GM12878 (cell line): ENCODE results near the gene FAM120B. TPM values are rescaled to one million over a fixed set of nuclear protein-coding genes. Genes with fewer than 3 reads are reported as not detected.

Source experiments
- ATAC-seq: fragments of 200-7000 bp; cut with Tn5 transposase; 3 replicates; pipeline ENCODE4 v1.9.1; 2020; ENCODE audit warnings: mild to moderate bottlenecking, moderate library complexity
- BruUV-seq: library from RNA; stranded (reverse); fragments of 400-500 nt; replicated peaks from 2 replicates; lab custom pipeline; 2021; lab: Mats Ljungman, UMichigan
- CTCF ChIA-PET: fragments of 300-600 bp; sonication (Branson Sonifier 250); formaldehyde crosslinking; extraction: SDS; loops from one replicate; lab custom pipeline; 2021; ENCODE audit warnings: inconsistent platforms; lab: Yijun Ruan, JAX
- POLR2A ChIA-PET: fragments of 350-600 bp; formaldehyde crosslinking; extraction: SDS; loops from one replicate; lab custom pipeline; 2021; ENCODE audit warnings: inconsistent platforms; lab: Charles Lee
- RAD21 ChIA-PET: fragments of 300-600 bp; sonication (Branson Sonifier 250); formaldehyde crosslinking; loops from one replicate; lab custom pipeline; 2023; ENCODE audit warnings: antibody characterized with exemption; ENCODE audit not compliant: unreplicated experiment; lab: Charles Lee
- SMC1A ChIA-PET: fragments of 300-600 bp; sonication (Branson Sonifier 250); formaldehyde crosslinking; loops from one replicate; lab custom pipeline; 2023; ENCODE audit not compliant: unreplicated experiment, uncharacterized antibody; lab: Charles Lee
- DNase-seq: peaks from one replicate; pipeline ENCODE4 v3.0.0-alpha.2; 2011; ENCODE audit warnings: low read depth, low spot score
- FAIRE-seq: peaks from 3 replicates; lab custom pipeline; 2011; peaks lifted over from hg19 to GRCh38; lab: Jason Lieb, UNC
- H2AFZ ChIP-seq: 2 replicates; pipeline ENCODE4 v1.6.0; 2011; ENCODE audit warnings: low read depth, low read length, control low read depth; ENCODE audit not compliant: control insufficient read depth
- H3K27ac ChIP-seq: 2 replicates; pipeline ENCODE4 v1.5.1; 2011; ENCODE audit warnings: control low read depth; ENCODE audit not compliant: control insufficient read depth, insufficient read depth
- H3K27me3 ChIP-seq, 2 experiments: replicated peaks in 1 of 2; 2 replicates each; pipeline versions ENCODE4 v1.6.0 to v1.6.1; 2011; ENCODE audit warnings: low read length in 1 of 2; ENCODE audit not compliant: control insufficient read depth in 2 of 2, insufficient read depth in 2 of 2
- H3K36me3 ChIP-seq, 2 experiments: 2 replicates each; pipeline ENCODE4 v1.5.1; 2011; ENCODE audit warnings: low read length in 1 of 2; ENCODE audit not compliant: control insufficient read depth in 2 of 2, insufficient read depth in 2 of 2
- H3K4me1 ChIP-seq: 2 replicates; pipeline ENCODE4 v1.6.1; 2011; ENCODE audit warnings: mild to moderate bottlenecking, low read length, moderate library complexity, mixed read lengths; ENCODE audit not compliant: control insufficient read depth, insufficient read depth
- H3K4me2 ChIP-seq: 2 replicates; pipeline ENCODE4 v1.6.0; 2011; ENCODE audit warnings: control low read depth; ENCODE audit not compliant: control insufficient read depth, insufficient read depth
- H3K4me3 ChIP-seq: fragments of 200-600 bp; sonication (generic); 2 replicates; pipeline ENCODE4 v1.5.1; 2016
- H3K79me2 ChIP-seq: 2 replicates; pipeline ENCODE4 v1.6.0; 2011; ENCODE audit warnings: low read length; ENCODE audit not compliant: control insufficient read depth, insufficient read depth
- H3K9ac ChIP-seq: 2 replicates; pipeline ENCODE4 v1.8.0; 2011; ENCODE audit warnings: low read length, control low read depth, mixed read lengths; ENCODE audit not compliant: control insufficient read depth, insufficient read depth
- H3K9me3 ChIP-seq: replicated peaks from 3 replicates; pipeline ENCODE4 v1.5.1; 2011; ENCODE audit warnings: mild to moderate bottlenecking, low read length; ENCODE audit not compliant: control insufficient read depth, insufficient read depth
- H4K20me1 ChIP-seq: 2 replicates; pipeline ENCODE4 v1.6.0; 2011; ENCODE audit not compliant: control insufficient read depth, insufficient read depth
- BACH1 ChIP-seq: fragments of 450-650 bp; IDR thresholded peaks from 2 replicates; pipeline ENCODE4 v1.6.1; 2017; ENCODE audit warnings: mild to moderate bottlenecking, borderline replicate concordance
- BMI1 ChIP-seq: fragments of 450-650 bp; IDR thresholded peaks from 2 replicates; pipeline ENCODE4 v1.6.1; 2016; ENCODE audit warnings: mild to moderate bottlenecking, moderate library complexity, borderline replicate concordance
- EZH2 ChIP-seq: IDR thresholded peaks from 2 replicates; pipeline ENCODE4 v1.6.1; 2012; ENCODE audit warnings: low read depth, mild to moderate bottlenecking, control low read depth, inconsistent platforms, low read length, borderline replicate concordance; ENCODE audit not compliant: control insufficient read depth
- FOS ChIP-seq: IDR thresholded peaks from 3 replicates; pipeline ENCODE4 v1.6.1; 2011; ENCODE audit warnings: borderline replicate concordance; ENCODE audit not compliant: insufficient read length; ENCODE audit errors: extremely low read depth
- KDM1A ChIP-seq: fragments of 200-600 bp; sonication (generic); IDR thresholded peaks from 2 replicates; pipeline ENCODE4 v1.6.1; 2016; ENCODE audit warnings: borderline replicate concordance
- RFX5 ChIP-seq: IDR thresholded peaks from 2 replicates; pipeline ENCODE4 v1.6.1; 2011; ENCODE audit warnings: low read depth, low read length, improper control_type of control experiment
- SIX5 ChIP-seq: IDR thresholded peaks from 2 replicates; pipeline ENCODE4 v1.6.1; 2011; ENCODE audit warnings: mild to moderate bottlenecking, low read depth, low read length, moderate library complexity; ENCODE audit not compliant: severe bottlenecking
- STAT3 ChIP-seq: IDR thresholded peaks from 2 replicates; pipeline ENCODE4 v1.6.1; 2011; ENCODE audit warnings: low read depth, low read length, improper control_type of control experiment
- TCF12 ChIP-seq: IDR thresholded peaks from 2 replicates; pipeline ENCODE4 v1.6.1; 2011; ENCODE audit warnings: low read depth, mild to moderate bottlenecking, low read length
- YY1 ChIP-seq: IDR thresholded peaks from 2 replicates; pipeline ENCODE4 v1.6.1; 2011; ENCODE audit warnings: low read depth, mild to moderate bottlenecking, low read length
- ZBED1 ChIP-seq: IDR thresholded peaks from 2 replicates; pipeline ENCODE4 v1.6.1; 2016; ENCODE audit warnings: borderline replicate concordance
- WGBS: methylation state at CpG from one replicate; pipeline ENCODE4 v1.1.6; 2016; ENCODE audit warnings: low lambda C conversion rate; ENCODE audit not compliant: insufficient replicate concordance, insufficient coverage; ENCODE audit errors: missing lambda C conversion rate; 5-methylcytosine and 5-hydroxymethylcytosine counted together
- in situ Hi-C: fragments of 300-500 bp; cut with MboI; formaldehyde crosslinking; loops from 9 replicates; pipeline ENCODE4 v1.14.3; 2018; ENCODE audit warnings: mixed read lengths
- intact Hi-C: fragments of 100-400 bp; cut with micrococcal nuclease; formaldehyde crosslinking; loops from one replicate; pipeline ENCODE4 v1.14.2; 2022; ENCODE audit not compliant: unreplicated experiment
- polyA plus RNA-seq, 11 experiments: library from polyadenylated mRNA; depleted of rRNA in 4 of 11; unstranded in 6 of 11; stranded (reverse) in 5 of 11; fragments of >200 nt; fragmentation: Nextera tagmentation in 4 of 11; fragmentation: Illumina TruSeq in 1 of 11; extraction: Ambion mirVana in 4 of 11; extraction: Trizol in 1 of 11; gene quantifications; 1 replicate in 1 of 11; 2 replicates in 10 of 11; pipeline versions ENCODE4 v1.2.1 to v1.2.3, GENCODE V29; 2011 to 2016; ENCODE audit warnings: inconsistent platforms in 2 of 11, missing spikeins in 2 of 11, low read depth in 1 of 11
- total RNA-seq, 4 experiments: library from RNA; depleted of rRNA in 3 of 4; stranded (reverse); fragments of >200 nt in 3 of 4; fragmentation: Illumina TruSeq in 1 of 4; extraction: Trizol in 1 of 4; gene quantifications; 2 replicates each; pipeline versions ENCODE4 v1.2.1 to v1.2.3, GENCODE V29; 2013 to 2021
- TF ChIP-seq, protein P1 (sequence below): fragments of 150-350 bp; IDR thresholded peaks from 2 replicates; pipeline ENCODE4 v1.6.1; 2014; ENCODE audit warnings: mild to moderate bottlenecking, low read depth, low read length
- TF ChIP-seq, protein P2 (sequence below): fragments of 450-650 bp; IDR thresholded peaks from 2 replicates; pipeline ENCODE4 v1.6.1; 2017; ENCODE audit warnings: borderline replicate concordance
- TF ChIP-seq, protein P3 (sequence below): IDR thresholded peaks from 2 replicates; pipeline ENCODE4 v1.6.1; 2012; ENCODE audit warnings: low read depth, low read length, improper control_type of control experiment
- TF ChIP-seq, protein P4 (sequence below): IDR thresholded peaks from 2 replicates; pipeline ENCODE4 v1.6.1; 2011; ENCODE audit warnings: low read depth, mild to moderate bottlenecking, low read length, moderate library complexity, borderline replicate concordance; ENCODE audit errors: extremely low read depth
- TF ChIP-seq, protein P5 (sequence below): fragments of 450-650 bp; IDR thresholded peaks from 2 replicates; pipeline ENCODE4 v1.6.1; 2017; ENCODE audit warnings: mild to moderate bottlenecking
- TF ChIP-seq, protein P6 (sequence below): IDR thresholded peaks from 2 replicates; pipeline ENCODE4 v1.6.1; 2011; ENCODE audit warnings: mild to moderate bottlenecking, low read depth, low read length, moderate library complexity; ENCODE audit not compliant: insufficient replicate concordance

Gene FAM120B
- total and polyA plus RNA-seq, 10 of the 15 experiments (the other 5 are each of a cell fraction or from before 2014, with no cell fraction given) = 3.3 to 21.6 (median 15.3) TPM

DNA sequence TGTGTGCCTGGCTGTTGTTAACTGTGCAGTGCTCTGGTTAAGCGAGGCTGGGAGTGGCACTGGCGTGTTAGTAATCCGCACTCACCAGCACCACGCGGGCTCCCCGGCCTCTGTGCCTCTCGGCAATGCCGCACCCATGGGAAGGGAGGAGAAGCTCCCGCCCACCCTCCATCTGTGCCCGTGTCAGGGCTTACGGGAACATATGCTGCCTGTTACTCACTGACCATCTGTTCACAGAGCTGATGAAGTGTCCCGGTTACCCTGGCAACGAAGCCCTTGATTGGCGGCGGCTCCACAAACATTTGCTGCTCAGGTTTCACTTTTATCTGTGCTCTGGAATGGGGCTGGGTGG, 131.8 kb downstream of the FAM120B start:
- Histone ChIP-seq H2AFZ (peak overlapping the region; percentile 25), H3K9ac (no peak overlapping the region), H3K79me2 (no peaks in the 10 kb centered on the region), H3K4me1 (no peaks in the 10 kb centered on the region; the same call in 1 of the 2 replicates), H3K9me3 (no peaks in the 10 kb centered on the region; the same call in 2 of the 3 replicates), H3K36me3 (no peaks in the 10 kb centered on the region), H3K27ac (no peak overlapping the region), H4K20me1 (no peaks in the 10 kb centered on the region), H3K4me2 (peak overlapping the region; percentile 30; the same call in 1 of the 2 replicates), H3K27me3 (no peaks in the 10 kb centered on the region), H3K4me3 (no peak overlapping the region)
- 32% methylated on average over 15 of the region's 15 CpGs for WGBS
- POLR2A ChIA-PET = no interaction called here
- CTCF ChIA-PET = interaction anchor here (0.9 kb wide), 1 partner anchor 145 kb away, joined by 3 read pairs; no protein-coding TSS in a partner anchor
- in situ Hi-C loops = no loop called here
- intact Hi-C loops = no loop called here
- SMC1A ChIA-PET = interaction anchor here (1.0 to 1.1 kb wide), 2 partner anchors 27 to 78 kb away, joined by 3 read pairs; no protein-coding TSS in a partner anchor
- BruUV-seq = no TSS peak
- DNase-seq (no peak), FAIRE-seq (no peak), ATAC-seq (peak; percentile 93)
- RAD21 ChIA-PET = interaction anchor here (0.8 to 1.5 kb wide), 3 partner anchors 9 to 79 kb away, joined by 3 to 6 read pairs (median 3); no protein-coding TSS in a partner anchor
- TF ChIP-seq RFX5 = no peak
- TF ChIP-seq, protein P1, sequence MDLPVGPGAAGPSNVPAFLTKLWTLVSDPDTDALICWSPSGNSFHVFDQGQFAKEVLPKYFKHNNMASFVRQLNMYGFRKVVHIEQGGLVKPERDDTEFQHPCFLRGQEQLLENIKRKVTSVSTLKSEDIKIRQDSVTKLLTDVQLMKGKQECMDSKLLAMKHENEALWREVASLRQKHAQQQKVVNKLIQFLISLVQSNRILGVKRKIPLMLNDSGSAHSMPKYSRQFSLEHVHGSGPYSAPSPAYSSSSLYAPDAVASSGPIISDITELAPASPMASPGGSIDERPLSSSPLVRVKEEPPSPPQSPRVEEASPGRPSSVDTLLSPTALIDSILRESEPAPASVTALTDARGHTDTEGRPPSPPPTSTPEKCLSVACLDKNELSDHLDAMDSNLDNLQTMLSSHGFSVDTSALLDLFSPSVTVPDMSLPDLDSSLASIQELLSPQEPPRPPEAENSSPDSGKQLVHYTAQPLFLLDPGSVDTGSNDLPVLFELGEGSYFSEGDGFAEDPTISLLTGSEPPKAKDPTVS = no peak
- no peak for TF ChIP-seq STAT3
- TF ChIP-seq KDM1A = no peak
- TF ChIP-seq, protein P2, sequence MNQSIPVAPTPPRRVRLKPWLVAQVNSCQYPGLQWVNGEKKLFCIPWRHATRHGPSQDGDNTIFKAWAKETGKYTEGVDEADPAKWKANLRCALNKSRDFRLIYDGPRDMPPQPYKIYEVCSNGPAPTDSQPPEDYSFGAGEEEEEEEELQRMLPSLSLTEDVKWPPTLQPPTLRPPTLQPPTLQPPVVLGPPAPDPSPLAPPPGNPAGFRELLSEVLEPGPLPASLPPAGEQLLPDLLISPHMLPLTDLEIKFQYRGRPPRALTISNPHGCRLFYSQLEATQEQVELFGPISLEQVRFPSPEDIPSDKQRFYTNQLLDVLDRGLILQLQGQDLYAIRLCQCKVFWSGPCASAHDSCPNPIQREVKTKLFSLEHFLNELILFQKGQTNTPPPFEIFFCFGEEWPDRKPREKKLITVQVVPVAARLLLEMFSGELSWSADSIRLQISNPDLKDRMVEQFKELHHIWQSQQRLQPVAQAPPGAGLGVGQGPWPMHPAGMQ = no peak
- no peak for TF ChIP-seq EZH2
- TF ChIP-seq YY1 = no peak
- TF ChIP-seq BMI1 = peak; percentile 87
- TF ChIP-seq, protein P3, sequence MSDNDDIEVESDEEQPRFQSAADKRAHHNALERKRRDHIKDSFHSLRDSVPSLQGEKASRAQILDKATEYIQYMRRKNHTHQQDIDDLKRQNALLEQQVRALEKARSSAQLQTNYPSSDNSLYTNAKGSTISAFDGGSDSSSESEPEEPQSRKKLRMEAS = no peak
- TF ChIP-seq FOS = no peak
- no peak for TF ChIP-seq ZBED1
- TF ChIP-seq, protein P4, sequence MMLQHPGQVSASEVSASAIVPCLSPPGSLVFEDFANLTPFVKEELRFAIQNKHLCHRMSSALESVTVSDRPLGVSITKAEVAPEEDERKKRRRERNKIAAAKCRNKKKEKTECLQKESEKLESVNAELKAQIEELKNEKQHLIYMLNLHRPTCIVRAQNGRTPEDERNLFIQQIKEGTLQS = no peak
- TF ChIP-seq BACH1 = no peak
- TF ChIP-seq, protein P5, sequence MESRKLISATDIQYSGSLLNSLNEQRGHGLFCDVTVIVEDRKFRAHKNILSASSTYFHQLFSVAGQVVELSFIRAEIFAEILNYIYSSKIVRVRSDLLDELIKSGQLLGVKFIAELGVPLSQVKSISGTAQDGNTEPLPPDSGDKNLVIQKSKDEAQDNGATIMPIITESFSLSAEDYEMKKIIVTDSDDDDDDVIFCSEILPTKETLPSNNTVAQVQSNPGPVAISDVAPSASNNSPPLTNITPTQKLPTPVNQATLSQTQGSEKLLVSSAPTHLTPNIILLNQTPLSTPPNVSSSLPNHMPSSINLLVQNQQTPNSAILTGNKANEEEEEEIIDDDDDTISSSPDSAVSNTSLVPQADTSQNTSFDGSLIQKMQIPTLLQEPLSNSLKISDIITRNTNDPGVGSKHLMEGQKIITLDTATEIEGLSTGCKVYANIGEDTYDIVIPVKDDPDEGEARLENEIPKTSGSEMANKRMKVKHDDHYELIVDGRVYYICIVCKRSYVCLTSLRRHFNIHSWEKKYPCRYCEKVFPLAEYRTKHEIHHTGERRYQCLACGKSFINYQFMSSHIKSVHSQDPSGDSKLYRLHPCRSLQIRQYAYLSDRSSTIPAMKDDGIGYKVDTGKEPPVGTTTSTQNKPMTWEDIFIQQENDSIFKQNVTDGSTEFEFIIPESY = no peak
- TF ChIP-seq TCF12 = 0 out of 2 replicates have a peak, but pooled peaks have one; percentile 23
- TF ChIP-seq SIX5 = no peak
- TF ChIP-seq, protein P6, sequence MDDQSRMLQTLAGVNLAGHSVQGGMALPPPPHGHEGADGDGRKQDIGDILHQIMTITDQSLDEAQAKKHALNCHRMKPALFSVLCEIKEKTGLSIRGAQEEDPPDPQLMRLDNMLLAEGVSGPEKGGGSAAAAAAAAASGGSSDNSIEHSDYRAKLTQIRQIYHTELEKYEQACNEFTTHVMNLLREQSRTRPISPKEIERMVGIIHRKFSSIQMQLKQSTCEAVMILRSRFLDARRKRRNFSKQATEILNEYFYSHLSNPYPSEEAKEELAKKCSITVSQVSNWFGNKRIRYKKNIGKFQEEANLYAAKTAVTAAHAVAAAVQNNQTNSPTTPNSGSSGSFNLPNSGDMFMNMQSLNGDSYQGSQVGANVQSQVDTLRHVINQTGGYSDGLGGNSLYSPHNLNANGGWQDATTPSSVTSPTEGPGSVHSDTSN = peak; percentile 92
